GM19468 (cell line): ENCODE data around the gene MRAS.
"Not testable (repeated sequence)": the region's sequence is repeated elsewhere in the genome, so short reads cannot be mapped to it uniquely, and the experiment has no call there.

Experiments
- ATAC-seq: cut with Tn5 transposase; IDR thresholded peaks from one replicate; pipeline ENCODE4 v1.9.1; 2021; ENCODE audit warnings: mild to moderate bottlenecking, moderate library complexity, moderate number of reproducible peaks; ENCODE audit not compliant: unreplicated experiment; ENCODE audit errors: extremely low read depth

The MRAS gene

GRCh38 chr3:138407236-138407907, 59.0 kb downstream of the MRAS start:
- no peak for ATAC-seq

- ATAC-seq, result no peak
Observed at GRCh38 chr3:138408751-138409570, 60.6 kb downstream of the MRAS start.

- ATAC-seq, result no peak
Observed at GRCh38 chr3:138412821-138413551, 64.6 kb downstream of the MRAS start.

GRCh38 chr3:138416236-138416635, 67.9 kb downstream of the MRAS start:
- not testable (repeated sequence) for ATAC-seq

- peak; percentile 58 for ATAC-seq
Observed at GRCh38 chr3:138417559-138417982, 69.2 kb downstream of the MRAS start.

- ATAC-seq, result no peak
Observed at GRCh38 chr3:138418601-138419206, 70.3 kb downstream of the MRAS start.

GRCh38 chr3:138423316-138423715, 74.9 kb downstream of the MRAS start:
- no peak for ATAC-seq

GRCh38 chr3:138424323-138424722, 75.9 kb downstream of the MRAS start:
- no peak for ATAC-seq

- ATAC-seq, result no peak
Observed at GRCh38 chr3:138426211-138426610, 77.8 kb downstream of the MRAS start.

- not testable (repeated sequence) for ATAC-seq
Observed at GRCh38 chr3:138426754-138427153, 78.4 kb downstream of the MRAS start.

- ATAC-seq, result no peak
Observed at GRCh38 chr3:138429665-138430064, 81.3 kb downstream of the MRAS start.

- no peak for ATAC-seq
Observed at GRCh38 chr3:138432576-138433240, 84.3 kb downstream of the MRAS start.

GRCh38 chr3:138433892-138434275, 85.5 kb downstream of the MRAS start:
- no peak for ATAC-seq

- ATAC-seq, result no peak
Observed at GRCh38 chr3:138434276-138434874, 86.0 kb downstream of the MRAS start, which contains the start of gene ESYT3. ESYT3 (plus strand) TSS chr3:138434616; CDS start chr3:138434799, 183 bp downstream.

GRCh38 chr3:138434875-138435772, 86.7 kb downstream of the MRAS start:
- no peak for ATAC-seq

- ATAC-seq, result no peak
Observed at GRCh38 chr3:138435840-138436239, 87.5 kb downstream of the MRAS start.

- ATAC-seq, result no peak
Observed at GRCh38 chr3:138437281-138437680, 88.9 kb downstream of the MRAS start.

- ATAC-seq, result no peak
Observed at GRCh38 chr3:138438896-138439295, 90.5 kb downstream of the MRAS start.
